ENCODE measurements around the gene CEP128.

DNA sequence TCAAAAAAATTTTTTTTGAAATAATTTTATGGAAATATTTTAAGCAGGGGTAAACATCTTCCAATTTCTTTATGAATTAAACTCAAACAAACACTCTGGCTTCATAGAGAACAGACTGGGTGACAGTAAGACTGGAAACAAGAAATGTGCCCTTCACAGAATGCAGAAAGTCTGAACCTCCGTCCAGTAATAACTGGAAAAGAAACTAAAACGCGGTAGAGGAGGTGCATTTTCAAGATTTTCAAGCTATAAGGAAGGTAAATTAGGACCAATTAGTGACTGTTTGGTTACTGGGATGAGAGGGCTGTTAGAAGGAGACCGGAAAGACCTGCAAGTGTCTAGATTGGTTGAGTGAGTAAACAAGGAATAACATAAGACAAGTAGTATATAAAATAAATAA lies 245.7 kb downstream of the CEP128 start:
- no peak for TF ChIP-seq CTCF (IDR thresholded peaks at IDR 0.05)
- no peak for TF ChIP-seq POLR2A (IDR thresholded peaks at IDR 0.05; ENCODE audit: low read depth)
- TF ChIP-seq EP300 (IDR thresholded peaks at IDR 0.05), result no peak
- TF ChIP-seq POLR2AphosphoS5 (IDR thresholded peaks at IDR 0.05), result no peak
